Skin epidermis (tissue), 12 donors: ENCODE results near the gene RELN.

Source experiments
- H3K27ac ChIP-seq, 21 experiments: fragments of 200-600 bp; sonication (generic) in 11 of 21; one replicate each; pipeline ENCODE4 v1.5.0; 2020; ENCODE audit warnings: mild to moderate bottlenecking in 3 of 21, inconsistent platforms in 2 of 21, moderate library complexity in 2 of 21
- H3K4me3 ChIP-seq, 7 experiments: fragments of 200-600 bp; sonication (generic) in 2 of 7; one replicate each; pipeline ENCODE4 v1.5.0; 2020; ENCODE audit warnings: inconsistent platforms in 2 of 7, mild to moderate bottlenecking in 2 of 7, moderate library complexity in 1 of 7

The RELN gene

GRCh38 chr7:103951311-103951710 lies 38.1 kb downstream of the RELN start:
- Histone ChIP-seq H3K27ac (no peak overlapping the region), H3K4me3 (no peak overlapping the region)

- Histone ChIP-seq H3K4me3 (no peak overlapping the region), H3K27ac (no peak overlapping the region)
Observed at GRCh38 chr7:103949374-103949773, 40.1 kb downstream of the RELN start.

- Histone ChIP-seq H3K27ac (no peak overlapping the region), H3K4me3 (no peak overlapping the region)
Observed at GRCh38 chr7:103947026-103947655, 42.3 kb downstream of the RELN start.

GRCh38 chr7:103944230-103944900 lies 45.1 kb downstream of the RELN start:
- no peak overlapping the region for H3K27ac ChIP-seq
- no peak overlapping the region for H3K4me3 ChIP-seq

GRCh38 chr7:103941976-103942375 lies 47.5 kb downstream of the RELN start:
- Histone ChIP-seq H3K4me3 (no peak overlapping the region), H3K27ac (no peak overlapping the region)

GRCh38 chr7:103940382-103941268 lies 48.8 kb downstream of the RELN start:
- H3K4me3 ChIP-seq: no peak overlapping the region
- no peak overlapping the region for H3K27ac ChIP-seq

GRCh38 chr7:103937680-103938079 lies 51.8 kb downstream of the RELN start:
- H3K4me3 ChIP-seq: no peak overlapping the region
- H3K27ac ChIP-seq: no peak overlapping the region

GRCh38 chr7:103936558-103936957 lies 52.9 kb downstream of the RELN start:
- Histone ChIP-seq H3K4me3 (no peak overlapping the region), H3K27ac (no peak overlapping the region)

GRCh38 chr7:103934508-103934907 lies 55.0 kb downstream of the RELN start:
- no peak overlapping the region for H3K27ac ChIP-seq
- no peak overlapping the region for H3K4me3 ChIP-seq

GRCh38 chr7:103932389-103932788 lies 57.1 kb downstream of the RELN start:
- no peak overlapping the region for H3K27ac ChIP-seq
- no peak overlapping the region for H3K4me3 ChIP-seq

GRCh38 chr7:103929901-103930311 lies 59.6 kb downstream of the RELN start:
- Histone ChIP-seq H3K27ac (no peak overlapping the region), H3K4me3 (no peak overlapping the region)

GRCh38 chr7:103928581-103928980 lies 60.9 kb downstream of the RELN start:
- Histone ChIP-seq H3K27ac (no peak overlapping the region), H3K4me3 (no peak overlapping the region)

GRCh38 chr7:103924184-103924583 lies 65.3 kb downstream of the RELN start:
- no peak overlapping the region for H3K27ac ChIP-seq
- H3K4me3 ChIP-seq: no peak overlapping the region

GRCh38 chr7:103922407-103922806 lies 67.1 kb downstream of the RELN start:
- no peak overlapping the region for H3K27ac ChIP-seq
- no peak overlapping the region for H3K4me3 ChIP-seq

- Histone ChIP-seq H3K27ac (no peak overlapping the region), H3K4me3 (no peak overlapping the region)
Observed at GRCh38 chr7:103921692-103922091, 67.8 kb downstream of the RELN start.

GRCh38 chr7:103919272-103919868 lies 70.1 kb downstream of the RELN start:
- Histone ChIP-seq H3K4me3 (no peak overlapping the region), H3K27ac (no peak overlapping the region)

- no peak overlapping the region for H3K27ac ChIP-seq
- no peak overlapping the region for H3K4me3 ChIP-seq
Observed at GRCh38 chr7:103918631-103919271, 70.7 kb downstream of the RELN start.

GRCh38 chr7:103915680-103916357 lies 73.6 kb downstream of the RELN start:
- H3K27ac ChIP-seq: no peak overlapping the region
- H3K4me3 ChIP-seq: no peak overlapping the region

GRCh38 chr7:103914147-103914899 lies 75.1 kb downstream of the RELN start:
- no peak overlapping the region for H3K4me3 ChIP-seq
- no peak overlapping the region for H3K27ac ChIP-seq
